ENCODE results near the gene SH3BP1. TPM values are rescaled to one million over a fixed set of nuclear protein-coding genes. Genes with fewer than 3 reads are reported as not detected.

SH3BP1 gene
- total and polyA plus RNA-seq, 2 of the 4 experiments (the other 2 are of a cell fraction) = 8.8 to 33.3 TPM

GRCh38 chr22:37628830-37629229, 10.6 kb upstream of the SH3BP1 start:
- H3K9me1 ChIP-seq (ENCODE audit: insufficient read depth, low read length) = peaks cover 8% of the 10 kb centered on the region; the same call in 1 of the 2 replicates
- H3K4me3 ChIP-seq (ENCODE audit: insufficient read depth, low read depth, low read length) = no peak overlapping the region
- no peak overlapping the region for H2BK15ac ChIP-seq (ENCODE audit: low read depth, low read length)
- no peak overlapping the region for H3K4me2 ChIP-seq (ENCODE audit: low read depth, low read length)
- no peak overlapping the region for H2AK5ac ChIP-seq (ENCODE audit: low read depth, low read length)
- H2BK20ac ChIP-seq (ENCODE audit: low read depth, low read length) = no peak overlapping the region
- BruUV-seq (replicated peaks) = no TSS peak
- no peak overlapping the region for H2AFZ ChIP-seq (replicated peaks; ENCODE audit: low read length, poor library complexity)
- no peak overlapping the region for H3K4ac ChIP-seq (ENCODE audit: low read depth, low read length)
- H4K20me1 ChIP-seq (ENCODE audit: insufficient read depth, low read length) = no peaks in the 10 kb centered on the region; the same call in 1 of the 2 replicates
- WGBS, 2 experiments (ENCODE audit: extremely low coverage in 2 of 2, insufficient read length in 1 of 2) = 77% methylated on average over 3 of the region's 8 CpGs; no CpG with 5 or more reads in 1 of the 2 experiments
- no peak for DNase-seq
- no peak overlapping the region for H3K14ac ChIP-seq (replicated peaks; ENCODE audit: low read depth, low read length)
- H3K56ac ChIP-seq (ENCODE audit: extremely low read depth, insufficient read depth, low read length) = no peak overlapping the region
- no peaks in the 10 kb centered on the region for H3K27me3 ChIP-seq (ENCODE audit: control insufficient read depth, insufficient read depth, low read length)
- intact Hi-C loops (cut with micrococcal nuclease) = no loop called here
- H2AK9ac ChIP-seq (replicated peaks; ENCODE audit: low read depth, low read length, poor library complexity) = no peak overlapping the region
- in situ Hi-C loops (cut with MboI; ENCODE audit: low sequenced_read_pairs) = no loop called here
- H3K4me1 ChIP-seq (ENCODE audit: control insufficient read depth, insufficient read depth, low read length) = peaks cover 11% of the 10 kb centered on the region
- H2BK5ac ChIP-seq (ENCODE audit: low read depth, low read length, poor library complexity, severe bottlenecking) = no peak overlapping the region
- no peak overlapping the region for H4K8ac ChIP-seq (ENCODE audit: low read depth in 2 of 2, low read length in 2 of 2)
- no peak overlapping the region for H3K9ac ChIP-seq (ENCODE audit: low read depth, low read length)
- H2BK120ac ChIP-seq (ENCODE audit: low read depth, low read length) = no peak overlapping the region
- no peaks in the 10 kb centered on the region for H3K9me3 ChIP-seq (ENCODE audit: control insufficient read depth, insufficient read depth, low read length)
- no peak overlapping the region for H4K91ac ChIP-seq (ENCODE audit: insufficient read depth, low read depth, low read length)
- POLR2A ChIA-PET (ENCODE audit: unreplicated experiment) = no interaction called here
- peaks cover 0 to 16% of the 10 kb centered on the region in 2 experiments; a peak in 2 of 4 replicates for H3K79me1 ChIP-seq (ENCODE audit: low read depth in 1 of 2, low read length in 2 of 2)
- TF ChIP-seq, protein P1, sequence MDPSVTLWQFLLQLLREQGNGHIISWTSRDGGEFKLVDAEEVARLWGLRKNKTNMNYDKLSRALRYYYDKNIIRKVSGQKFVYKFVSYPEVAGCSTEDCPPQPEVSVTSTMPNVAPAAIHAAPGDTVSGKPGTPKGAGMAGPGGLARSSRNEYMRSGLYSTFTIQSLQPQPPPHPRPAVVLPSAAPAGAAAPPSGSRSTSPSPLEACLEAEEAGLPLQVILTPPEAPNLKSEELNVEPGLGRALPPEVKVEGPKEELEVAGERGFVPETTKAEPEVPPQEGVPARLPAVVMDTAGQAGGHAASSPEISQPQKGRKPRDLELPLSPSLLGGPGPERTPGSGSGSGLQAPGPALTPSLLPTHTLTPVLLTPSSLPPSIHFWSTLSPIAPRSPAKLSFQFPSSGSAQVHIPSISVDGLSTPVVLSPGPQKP (IDR thresholded peaks at IDR 0.05; ENCODE audit: borderline replicate concordance, low read depth, low read length) = no peak
- TF ChIP-seq RCOR1 (IDR thresholded peaks at IDR 0.05; ENCODE audit: insufficient replicate concordance, low read length) (no peak), RAD21 (IDR thresholded peaks at IDR 0.05; ENCODE audit: low read length) (no peak), NFE2L2 (IDR thresholded peaks at IDR 0.05; ENCODE audit: low read depth, low read length) (no peak), MAZ (IDR thresholded peaks at IDR 0.05; ENCODE audit: borderline replicate concordance, low read depth, low read length) (no peak), CEBPB (IDR thresholded peaks at IDR 0.05; ENCODE audit: low read depth, low read length) (no peak), BHLHE40 (IDR thresholded peaks at IDR 0.05; ENCODE audit: low read depth, low read length) (no peak), MAFK (IDR thresholded peaks at IDR 0.05; ENCODE audit: low read depth, low read length) (no peak), SMC3 (IDR thresholded peaks at IDR 0.05; ENCODE audit: low read depth, low read length) (no peak), CHD1 (IDR thresholded peaks at IDR 0.05; ENCODE audit: low read depth, low read length) (no peak), MXI1 (IDR thresholded peaks at IDR 0.05; ENCODE audit: borderline replicate concordance, low read depth, low read length) (no peak), POLR2A (IDR thresholded peaks at IDR 0.05; ENCODE audit: low read depth, low read length) (no peak), RFX5 (IDR thresholded peaks at IDR 0.05; ENCODE audit: low read depth, low read length) (no peak), FOS (IDR thresholded peaks at IDR 0.05; ENCODE audit: low read depth, low read length) (no peak)
- TF ChIP-seq, protein P2, sequence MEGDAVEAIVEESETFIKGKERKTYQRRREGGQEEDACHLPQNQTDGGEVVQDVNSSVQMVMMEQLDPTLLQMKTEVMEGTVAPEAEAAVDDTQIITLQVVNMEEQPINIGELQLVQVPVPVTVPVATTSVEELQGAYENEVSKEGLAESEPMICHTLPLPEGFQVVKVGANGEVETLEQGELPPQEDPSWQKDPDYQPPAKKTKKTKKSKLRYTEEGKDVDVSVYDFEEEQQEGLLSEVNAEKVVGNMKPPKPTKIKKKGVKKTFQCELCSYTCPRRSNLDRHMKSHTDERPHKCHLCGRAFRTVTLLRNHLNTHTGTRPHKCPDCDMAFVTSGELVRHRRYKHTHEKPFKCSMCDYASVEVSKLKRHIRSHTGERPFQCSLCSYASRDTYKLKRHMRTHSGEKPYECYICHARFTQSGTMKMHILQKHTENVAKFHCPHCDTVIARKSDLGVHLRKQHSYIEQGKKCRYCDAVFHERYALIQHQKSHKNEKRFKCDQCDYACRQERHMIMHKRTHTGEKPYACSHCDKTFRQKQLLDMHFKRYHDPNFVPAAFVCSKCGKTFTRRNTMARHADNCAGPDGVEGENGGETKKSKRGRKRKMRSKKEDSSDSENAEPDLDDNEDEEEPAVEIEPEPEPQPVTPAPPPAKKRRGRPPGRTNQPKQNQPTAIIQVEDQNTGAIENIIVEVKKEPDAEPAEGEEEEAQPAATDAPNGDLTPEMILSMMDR (conservative IDR thresholded peaks at IDR 0.05; ENCODE audit: low read depth, low read length) = no peak
- TF ChIP-seq, protein P3, sequence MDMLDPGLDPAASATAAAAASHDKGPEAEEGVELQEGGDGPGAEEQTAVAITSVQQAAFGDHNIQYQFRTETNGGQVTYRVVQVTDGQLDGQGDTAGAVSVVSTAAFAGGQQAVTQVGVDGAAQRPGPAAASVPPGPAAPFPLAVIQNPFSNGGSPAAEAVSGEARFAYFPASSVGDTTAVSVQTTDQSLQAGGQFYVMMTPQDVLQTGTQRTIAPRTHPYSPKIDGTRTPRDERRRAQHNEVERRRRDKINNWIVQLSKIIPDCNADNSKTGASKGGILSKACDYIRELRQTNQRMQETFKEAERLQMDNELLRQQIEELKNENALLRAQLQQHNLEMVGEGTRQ (IDR thresholded peaks at IDR 0.05; ENCODE audit: low read depth, low read length) = no peak
- peaks cover 48% of the 10 kb centered on the region; the same call in 1 of the 2 replicates for H3K36me3 ChIP-seq (ENCODE audit: control insufficient read depth, insufficient read depth, low read length)
- H3K27ac ChIP-seq (ENCODE audit: insufficient read depth, low read length) = no peak overlapping the region
- H3K23ac ChIP-seq (ENCODE audit: low read depth, low read length) = no peak overlapping the region
- ATAC-seq (ENCODE audit: low read depth) = no peak
- CTCF ChIA-PET = no interaction called here
- dilution Hi-C loops (cut with HindIII; ENCODE audit: low sequenced_read_pairs, unreplicated experiment) = no loop called here
- no peak overlapping the region for H4K5ac ChIP-seq (ENCODE audit: low read depth, low read length)
- no peak overlapping the region for H3K18ac ChIP-seq (ENCODE audit: low read depth, low read length)

Measured in IMR-90 (cell line).